Upper lobe of right lung (tissue), 1 donor: ENCODE data around the gene MXD1. TPM values are rescaled to one million over a fixed set of nuclear protein-coding genes. Genes with fewer than 3 reads are reported as not detected.

ENCODE experiments used
- ATAC-seq: fragments of 200-7000 bp; cut with Tn5 transposase; one replicate; pipeline ENCODE4 v1.9.1; 2020; ENCODE audit warnings: mild to moderate bottlenecking, moderate library complexity
- DNase-seq: peaks from one replicate; pipeline ENCODE4 v3.0.0-alpha.2; 2020
- H3K27ac ChIP-seq: fragments of 200-600 bp; one replicate; pipeline ENCODE4 v1.8.0; 2022
- H3K27me3 ChIP-seq: fragments of 200-600 bp; one replicate; pipeline ENCODE4 v1.8.0; 2022; ENCODE audit warnings: mild to moderate bottlenecking
- H3K36me3 ChIP-seq: fragments of 200-600 bp; one replicate; pipeline ENCODE4 v1.8.0; 2022
- H3K4me1 ChIP-seq: fragments of 200-600 bp; one replicate; pipeline ENCODE4 v1.8.0; 2022
- H3K4me3 ChIP-seq: fragments of 200-600 bp; one replicate; pipeline ENCODE4 v1.8.0; 2022; ENCODE audit warnings: mild to moderate bottlenecking
- H3K9me3 ChIP-seq: fragments of 200-600 bp; one replicate; pipeline ENCODE4 v1.8.0; 2022
- intact Hi-C: fragments of 100-400 bp; cut with DNase I; formaldehyde crosslinking; loops from one replicate; pipeline ENCODE4 v1.11.0; 2022
- total RNA-seq: library from RNA; stranded (reverse); fragmentation: NEBNext Ultra II Directional; extraction: Animal tissue kit (Norgen Biotek cat#: 25700); gene quantifications from one replicate; pipeline ENCODE4 v1.2.1, GENCODE V29; 2021
- TF ChIP-seq, protein P1 (sequence below): fragments of 200-600 bp; IDR thresholded peaks from one replicate; pipeline ENCODE4 v1.8.0; 2022; ENCODE audit warnings: antibody characterized with exemption
- donor health status: DM: no; HTN: yes; CAD: no; lungs with severe emphysema.

The MXD1 gene
- total RNA-seq, 1 donor from 2014 or later = 21.3 TPM

- TF ChIP-seq, protein P1, sequence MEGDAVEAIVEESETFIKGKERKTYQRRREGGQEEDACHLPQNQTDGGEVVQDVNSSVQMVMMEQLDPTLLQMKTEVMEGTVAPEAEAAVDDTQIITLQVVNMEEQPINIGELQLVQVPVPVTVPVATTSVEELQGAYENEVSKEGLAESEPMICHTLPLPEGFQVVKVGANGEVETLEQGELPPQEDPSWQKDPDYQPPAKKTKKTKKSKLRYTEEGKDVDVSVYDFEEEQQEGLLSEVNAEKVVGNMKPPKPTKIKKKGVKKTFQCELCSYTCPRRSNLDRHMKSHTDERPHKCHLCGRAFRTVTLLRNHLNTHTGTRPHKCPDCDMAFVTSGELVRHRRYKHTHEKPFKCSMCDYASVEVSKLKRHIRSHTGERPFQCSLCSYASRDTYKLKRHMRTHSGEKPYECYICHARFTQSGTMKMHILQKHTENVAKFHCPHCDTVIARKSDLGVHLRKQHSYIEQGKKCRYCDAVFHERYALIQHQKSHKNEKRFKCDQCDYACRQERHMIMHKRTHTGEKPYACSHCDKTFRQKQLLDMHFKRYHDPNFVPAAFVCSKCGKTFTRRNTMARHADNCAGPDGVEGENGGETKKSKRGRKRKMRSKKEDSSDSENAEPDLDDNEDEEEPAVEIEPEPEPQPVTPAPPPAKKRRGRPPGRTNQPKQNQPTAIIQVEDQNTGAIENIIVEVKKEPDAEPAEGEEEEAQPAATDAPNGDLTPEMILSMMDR = no peak
- Histone ChIP-seq H3K4me3 (no peak overlapping the region), H3K4me1 (no peaks in the 10 kb centered on the region), H3K9me3 (no peaks in the 10 kb centered on the region), H3K27me3 (no peaks in the 10 kb centered on the region), H3K27ac (no peak overlapping the region), H3K36me3 (no peaks in the 10 kb centered on the region)
- DNase-seq = peak; percentile 31
- intact Hi-C loops = no loop called here
- ATAC-seq = peak; percentile 61
These were observed 49.5 kb downstream of the MXD1 start for GRCh38 chr2:69964353-69964841.

GRCh38 chr2:69965756-69966445, 51.0 kb downstream of the MXD1 start:
- TF ChIP-seq, protein P1 = no peak
- intact Hi-C loops = no loop called here

DNA sequence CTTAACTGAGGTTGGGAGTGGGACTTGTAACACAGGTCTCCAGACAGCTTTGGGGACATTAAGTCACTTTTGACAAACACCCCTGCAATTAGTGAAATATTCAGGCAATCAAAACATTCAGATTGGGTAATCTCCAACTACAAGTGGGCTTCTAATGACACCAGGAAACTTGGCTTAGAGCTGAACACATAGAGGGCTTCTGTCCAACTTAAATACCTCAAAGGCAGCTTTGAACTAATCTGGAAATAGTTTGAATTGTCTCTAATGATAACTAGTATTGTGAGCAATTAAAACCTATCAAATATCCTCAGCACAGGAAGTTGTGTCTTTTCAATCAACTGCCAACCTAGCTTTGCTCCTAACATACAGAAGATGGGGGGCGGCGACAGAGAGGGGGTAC, 51.6 kb downstream of the MXD1 start:
- no peaks in the 10 kb centered on the region for H3K9me3 ChIP-seq
- intact Hi-C loops = no loop called here
- H3K4me1 ChIP-seq = no peaks in the 10 kb centered on the region
- H3K36me3 ChIP-seq = no peaks in the 10 kb centered on the region
- TF ChIP-seq, protein P1 = no peak
- H3K4me3 ChIP-seq = no peak overlapping the region
- H3K27me3 ChIP-seq = no peaks in the 10 kb centered on the region
- DNase-seq (no peak), ATAC-seq (no peak)
- no peak overlapping the region for H3K27ac ChIP-seq

More at GRCh38 chr2:69965756-69966445, 51.0 kb downstream of the MXD1 start:
- H3K36me3 ChIP-seq = no peaks in the 10 kb centered on the region
- H3K4me1 ChIP-seq = no peaks in the 10 kb centered on the region
- DNase-seq (no peak), ATAC-seq (no peak)
- no peaks in the 10 kb centered on the region for H3K27me3 ChIP-seq
- H3K27ac ChIP-seq = no peak overlapping the region
- H3K4me3 ChIP-seq = no peak overlapping the region
- no peaks in the 10 kb centered on the region for H3K9me3 ChIP-seq

DNA sequence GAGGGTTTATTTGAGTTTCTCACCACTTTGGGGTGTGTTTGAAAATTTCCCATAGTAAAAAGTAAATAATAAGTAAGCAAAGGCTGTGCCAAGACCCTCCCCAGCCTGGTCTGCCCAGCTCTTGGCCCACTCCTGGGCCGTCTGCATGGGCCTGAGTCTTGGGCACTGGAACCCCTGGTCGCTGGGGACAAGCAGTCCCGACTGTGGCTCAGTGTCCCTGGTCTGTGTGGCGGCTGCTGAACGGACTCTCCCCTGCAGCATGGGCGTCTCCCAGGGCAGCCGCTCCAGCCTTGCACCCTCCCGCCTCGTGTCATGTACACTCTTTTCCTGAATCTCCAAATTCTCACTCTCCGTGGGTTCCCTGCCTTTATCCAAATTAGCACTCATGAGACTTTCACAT, 53.7 kb downstream of the MXD1 start:
- no peaks in the 10 kb centered on the region for H3K36me3 ChIP-seq
- no peak for DNase-seq
- no peak overlapping the region for H3K4me3 ChIP-seq
- H3K4me1 ChIP-seq = no peaks in the 10 kb centered on the region
- H3K27ac ChIP-seq = no peak overlapping the region
- ATAC-seq = no peak
- H3K9me3 ChIP-seq = no peaks in the 10 kb centered on the region
- no peaks in the 10 kb centered on the region for H3K27me3 ChIP-seq
- TF ChIP-seq, protein P1 = no peak
- intact Hi-C loops = no loop called here

DNA sequence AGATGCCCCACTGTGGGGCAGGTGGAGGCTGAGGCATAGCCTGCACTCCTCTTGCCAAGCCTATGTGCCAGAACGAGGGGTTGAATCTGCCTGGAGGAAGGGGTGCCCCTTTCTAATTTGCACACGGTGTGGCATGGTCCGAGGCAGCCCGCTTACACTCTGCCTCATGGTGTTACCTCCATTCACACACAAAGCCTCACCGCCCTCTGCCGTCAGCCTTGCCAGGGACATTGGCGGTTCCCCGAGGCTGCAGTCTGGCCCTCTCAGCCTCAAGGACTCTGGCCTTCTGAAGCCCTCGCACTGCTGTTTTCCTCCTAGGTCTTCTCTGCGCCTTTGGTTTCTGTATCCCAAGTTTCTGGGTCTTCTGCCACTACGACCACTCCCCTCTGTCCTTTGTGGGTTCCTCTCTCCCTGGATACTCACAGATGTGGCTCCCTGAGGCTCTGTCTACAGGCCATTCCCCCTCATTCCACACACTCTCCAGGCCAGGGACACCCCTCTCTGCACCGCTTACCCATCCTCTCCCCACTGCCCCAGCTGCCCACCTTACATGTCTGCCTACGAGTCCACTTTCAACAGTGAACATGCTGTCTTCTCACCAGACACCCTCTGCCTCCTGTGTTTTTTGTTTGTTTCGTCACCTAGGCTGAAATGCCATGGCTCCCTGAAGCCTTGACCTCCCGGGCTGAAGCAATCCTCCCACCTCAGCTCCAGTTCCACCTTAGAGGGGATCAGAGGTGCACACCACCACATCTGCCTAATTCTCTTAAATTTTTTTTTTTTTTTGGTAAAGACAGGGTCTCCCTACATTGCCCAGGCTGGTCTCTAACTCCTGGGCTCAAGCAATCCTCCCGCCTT, 54.4 kb downstream of the MXD1 start:
- TF ChIP-seq, protein P1 = no peak
- H3K9me3 ChIP-seq = no peaks in the 10 kb centered on the region
- no peaks in the 10 kb centered on the region for H3K4me1 ChIP-seq
- H3K27ac ChIP-seq = no peak overlapping the region
- ATAC-seq (no peak), DNase-seq (no peak)
- no peak overlapping the region for H3K4me3 ChIP-seq
- no peaks in the 10 kb centered on the region for H3K36me3 ChIP-seq
- intact Hi-C loops = no loop called here
- H3K27me3 ChIP-seq = no peaks in the 10 kb centered on the region
